GM18499 (cell line): ENCODE results near the gene RASAL2.
"Not testable (repeated sequence)": the region's sequence is repeated elsewhere in the genome, so short reads cannot be mapped to it uniquely, and the experiment has no call there.

Source experiments
- ATAC-seq: cut with Tn5 transposase; IDR thresholded peaks from one replicate; pipeline ENCODE4 v1.9.1; 2021; ENCODE audit warnings: moderate number of reproducible peaks; ENCODE audit not compliant: insufficient read depth, unreplicated experiment

The RASAL2 gene

GRCh38 chr1:178151831-178152230 is 57.9 kb downstream of the RASAL2 start:
- no peak for ATAC-seq

GRCh38 chr1:178155481-178156255 is 61.8 kb downstream of the RASAL2 start:
- ATAC-seq = no peak

- no peak for ATAC-seq
Observed at GRCh38 chr1:178160736-178161475, 67.0 kb downstream of the RASAL2 start.

GRCh38 chr1:178161516-178161915 is 67.6 kb downstream of the RASAL2 start:
- ATAC-seq = no peak

GRCh38 chr1:178165196-178165595 is 71.3 kb downstream of the RASAL2 start:
- ATAC-seq = no peak

GRCh38 chr1:178166429-178167024 is 72.6 kb downstream of the RASAL2 start:
- no peak for ATAC-seq

GRCh38 chr1:178168536-178168935 is 74.6 kb downstream of the RASAL2 start:
- ATAC-seq = no peak

GRCh38 chr1:178169649-178170048 is 75.7 kb downstream of the RASAL2 start:
- ATAC-seq = no peak

- ATAC-seq = no peak
Observed at GRCh38 chr1:178172939-178173338, 79.0 kb downstream of the RASAL2 start.

- ATAC-seq = no peak
Observed at GRCh38 chr1:178174539-178174938, 80.6 kb downstream of the RASAL2 start.

- ATAC-seq = no peak
Observed at GRCh38 chr1:178180405-178180804, 86.5 kb downstream of the RASAL2 start.

GRCh38 chr1:178183796-178184195 is 89.9 kb downstream of the RASAL2 start:
- no peak for ATAC-seq

- no peak for ATAC-seq
Observed at GRCh38 chr1:178188306-178188705, 94.4 kb downstream of the RASAL2 start.

GRCh38 chr1:178189814-178190213 is 95.9 kb downstream of the RASAL2 start:
- ATAC-seq = no peak

GRCh38 chr1:178190881-178191280 is 97.0 kb downstream of the RASAL2 start:
- no peak for ATAC-seq

GRCh38 chr1:178192686-178193085 is 98.8 kb downstream of the RASAL2 start:
- ATAC-seq = no peak

GRCh38 chr1:178196631-178197030 is 102.7 kb downstream of the RASAL2 start:
- ATAC-seq = no peak

GRCh38 chr1:178202095-178202494 is 108.2 kb downstream of the RASAL2 start:
- not testable (repeated sequence) for ATAC-seq

- ATAC-seq = not testable (repeated sequence)
Observed at GRCh38 chr1:178202546-178202945, 108.6 kb downstream of the RASAL2 start.

GRCh38 chr1:178208269-178208856 is 114.5 kb downstream of the RASAL2 start:
- ATAC-seq = not testable (repeated sequence)

GRCh38 chr1:178209935-178210334 is 116.0 kb downstream of the RASAL2 start:
- no peak for ATAC-seq
